H1 (cell line): ENCODE data around the gene NIPSNAP2. TPM values are rescaled to one million over a fixed set of nuclear protein-coding genes. Genes with fewer than 3 reads are reported as not detected.

ENCODE experiments used
- CTCF ChIA-PET: fragments of 300-600 bp; sonication (Branson Sonifier 250); formaldehyde crosslinking; loops from one replicate; lab custom pipeline; 2021; ENCODE audit not compliant: partially characterized antibody; lab: Charles Lee
- POLR2A ChIA-PET: fragments of 300-600 bp; sonication (Branson Sonifier 250); formaldehyde crosslinking; loops from one replicate; lab custom pipeline; 2021; ENCODE audit warnings: inconsistent platforms; ENCODE audit not compliant: partially characterized antibody; lab: Charles Lee
- DNase-seq, 2 experiments: peaks; one replicate each; pipeline versions ENCODE4 v3.0.0 to v3.0.0-alpha.2; 2010 to 2022; ENCODE audit warnings: low spot score in 2 of 2, low read depth in 1 of 2, mixed read lengths in 1 of 2
- FAIRE-seq: peaks from 2 replicates; lab custom pipeline; 2011; peaks lifted over from hg19 to GRCh38; lab: Jason Lieb, UNC
- H2AFZ ChIP-seq: 2 replicates; pipeline ENCODE4 v1.8.1; 2012; ENCODE audit warnings: low read length, inconsistent platforms
- H2AK5ac ChIP-seq: 2 replicates; pipeline ENCODE4 v1.6.1; 2013; ENCODE audit warnings: low read depth, low read length
- H2BK120ac ChIP-seq: replicated peaks from 2 replicates; pipeline ENCODE3; 2013; ENCODE audit warnings: low read depth, low read length, inconsistent platforms
- H2BK12ac ChIP-seq: 2 replicates; pipeline ENCODE4 v1.6.1; 2013; ENCODE audit warnings: low read depth, low read length
- H2BK15ac ChIP-seq: 2 replicates; pipeline ENCODE4 v1.6.1; 2013; ENCODE audit warnings: low read length
- H2BK20ac ChIP-seq: 2 replicates; pipeline ENCODE4 v1.6.1; 2013; ENCODE audit warnings: low read length
- H2BK5ac ChIP-seq: 2 replicates; pipeline ENCODE4 v1.6.1; 2013; ENCODE audit warnings: low read depth, low read length
- H3K14ac ChIP-seq: 2 replicates; pipeline ENCODE4 v1.6.1; 2013; ENCODE audit warnings: inconsistent platforms; ENCODE audit not compliant: insufficient read length
- H3K18ac ChIP-seq: 2 replicates; pipeline ENCODE4 v1.6.1; 2013; ENCODE audit warnings: low read length; ENCODE audit errors: extremely low read depth
- H3K23ac ChIP-seq: 2 replicates; pipeline ENCODE4 v1.6.1; 2013; ENCODE audit warnings: inconsistent platforms; ENCODE audit not compliant: insufficient read length
- H3K23me2 ChIP-seq: 2 replicates; pipeline ENCODE4 v1.6.1; 2013; ENCODE audit warnings: low read depth, low read length
- H3K27ac ChIP-seq: 2 replicates; pipeline ENCODE4 v1.6.1; 2011; ENCODE audit warnings: low read depth, low read length, inconsistent platforms
- H3K27me3 ChIP-seq, 4 experiments: replicated peaks in 1 of 4; 1 replicate in 1 of 4; 2 replicates in 3 of 4; pipeline versions ENCODE4 v1.6.1 to v1.8.1; 2011 to 2013; ENCODE audit warnings: low read length in 3 of 4, mild to moderate bottlenecking in 3 of 4, inconsistent platforms in 2 of 4, mixed read lengths in 2 of 4, moderate library complexity in 1 of 4; ENCODE audit not compliant: control insufficient read depth in 3 of 4, insufficient read depth in 3 of 4; ENCODE audit errors: extremely low read depth in 1 of 4
- H3K36me3 ChIP-seq, 4 experiments: 2 replicates each; pipeline versions ENCODE4 v1.6.1 to v1.8.1; 2011 to 2013; ENCODE audit warnings: mild to moderate bottlenecking in 4 of 4, low read length in 3 of 4, moderate library complexity in 2 of 4, control low read depth in 1 of 4, inconsistent platforms in 1 of 4; ENCODE audit not compliant: insufficient read depth in 4 of 4, control insufficient read depth in 2 of 4
- H3K4ac ChIP-seq: replicated peaks from 2 replicates; pipeline ENCODE3; 2013; ENCODE audit warnings: low read length, low read depth, mixed read lengths, inconsistent platforms; ENCODE audit not compliant: insufficient read length
- H3K4me1 ChIP-seq, 4 experiments: replicated peaks in 1 of 4; 1 replicate in 1 of 4; 2 replicates in 3 of 4; pipeline versions ENCODE4 v1.6.1 to v1.8.1; 2011 to 2013; ENCODE audit warnings: low read length in 3 of 4, inconsistent platforms in 2 of 4, mixed read lengths in 1 of 4; ENCODE audit not compliant: insufficient read depth in 4 of 4, control insufficient read depth in 3 of 4
- H3K4me2 ChIP-seq, 2 experiments: 2 replicates each; pipeline versions ENCODE4 v1.6.1 to v1.8.1; 2011 to 2013; ENCODE audit warnings: low read depth in 2 of 2, low read length in 2 of 2, control low read depth in 1 of 2, inconsistent platforms in 1 of 2, mild to moderate bottlenecking in 1 of 2; ENCODE audit not compliant: insufficient read depth in 1 of 2
- H3K4me3 ChIP-seq, 4 experiments: fragments of 200-600, 300-600 bp in 1 of 4; sonication (generic), shearing (Covaris generic), sonication (Bioruptor Twin) in 1 of 4; 2 replicates each; pipeline versions ENCODE4 v1.5.1 to v1.8.1; 2011 to 2016; ENCODE audit warnings: low read length in 4 of 4, low read depth in 3 of 4, control low read depth in 2 of 4, inconsistent platforms in 2 of 4, mild to moderate bottlenecking in 2 of 4, mixed read lengths in 1 of 4, moderate library complexity in 1 of 4; ENCODE audit not compliant: insufficient read depth in 2 of 4; ENCODE audit errors: extremely low read depth in 1 of 4
- H3K56ac ChIP-seq: replicated peaks from 2 replicates; pipeline ENCODE3; 2013; ENCODE audit warnings: low read depth, mild to moderate bottlenecking, mixed read lengths, low read length, inconsistent platforms; ENCODE audit not compliant: insufficient read length
- H3K79me1 ChIP-seq: 2 replicates; pipeline ENCODE4 v1.6.1; 2013; ENCODE audit warnings: low read depth, low read length, control low read depth
- H3K79me2 ChIP-seq, 2 experiments: 2 replicates each; pipeline versions ENCODE4 v1.6.1 to v1.8.1; 2012 to 2013; ENCODE audit warnings: low read length in 2 of 2, mild to moderate bottlenecking in 2 of 2, inconsistent platforms in 1 of 2; ENCODE audit not compliant: insufficient read depth in 2 of 2, control insufficient read depth in 1 of 2
- H3K9ac ChIP-seq, 4 experiments: replicated peaks in 1 of 4; 1 replicate in 1 of 4; 2 replicates in 3 of 4; pipeline versions ENCODE4 v1.6.1 to v1.8.1; 2011 to 2013; ENCODE audit warnings: low read depth in 3 of 4, low read length in 3 of 4, control low read depth in 2 of 4, mild to moderate bottlenecking in 2 of 4, moderate library complexity in 2 of 4, inconsistent platforms in 1 of 4; ENCODE audit errors: extremely low read depth in 1 of 4
- H3K9me3 ChIP-seq, 2 experiments: 2 replicates each; pipeline versions ENCODE4 v1.6.1 to v1.8.1; 2012 to 2013; ENCODE audit warnings: mild to moderate bottlenecking in 2 of 2, moderate library complexity in 2 of 2, control low read depth in 1 of 2, inconsistent platforms in 1 of 2, low read depth in 1 of 2, low read length in 1 of 2, mixed read lengths in 1 of 2; ENCODE audit not compliant: insufficient read depth in 2 of 2
- H4K20me1 ChIP-seq, 2 experiments: replicated peaks in 1 of 2; 2 replicates each; pipeline versions ENCODE3 to v1.8.1; 2011 to 2013; ENCODE audit warnings: inconsistent platforms in 2 of 2, low read length in 2 of 2, mild to moderate bottlenecking in 1 of 2; ENCODE audit not compliant: insufficient read depth in 2 of 2, control insufficient read depth in 1 of 2
- H4K5ac ChIP-seq: 2 replicates; pipeline ENCODE4 v1.6.1; 2013; ENCODE audit warnings: low read length, low read depth, mixed read lengths, inconsistent platforms; ENCODE audit not compliant: insufficient read length
- H4K8ac ChIP-seq: 2 replicates; pipeline ENCODE4 v1.8.0; 2013; ENCODE audit warnings: mild to moderate bottlenecking, moderate library complexity, low read length, inconsistent platforms; ENCODE audit not compliant: insufficient read depth; ENCODE audit errors: extremely low read depth
- H4K91ac ChIP-seq: replicated peaks from 2 replicates; pipeline ENCODE3; 2013; ENCODE audit warnings: low read length, mixed read lengths, inconsistent platforms; ENCODE audit not compliant: insufficient read length
- CHD2 ChIP-seq: IDR thresholded peaks from 2 replicates; pipeline ENCODE4 v1.6.1; 2012; ENCODE audit warnings: low read length, improper control_type of control experiment
- EP300 ChIP-seq, 2 experiments: IDR thresholded peaks; 1 replicate in 1 of 2; 2 replicates in 1 of 2; pipeline ENCODE4 v1.6.1; 2011 to 2012; ENCODE audit warnings: low read depth in 2 of 2, low read length in 2 of 2, mild to moderate bottlenecking in 2 of 2, borderline replicate concordance in 1 of 2, inconsistent platforms in 1 of 2, moderate library complexity in 1 of 2
- GABPA ChIP-seq: IDR thresholded peaks from 2 replicates; pipeline ENCODE4 v1.6.1; 2011; ENCODE audit warnings: mild to moderate bottlenecking, low read length, moderate library complexity, borderline replicate concordance; ENCODE audit not compliant: insufficient read depth
- JUND ChIP-seq: IDR thresholded peaks from 2 replicates; pipeline ENCODE4 v1.6.1; 2011; ENCODE audit warnings: mild to moderate bottlenecking, improper control_type of control experiment, low read length
- KDM4A ChIP-seq: IDR thresholded peaks from one replicate; pipeline ENCODE4 v1.7.1; 2012; ENCODE audit warnings: low read depth, mild to moderate bottlenecking, moderate library complexity, low read length, inconsistent platforms; ENCODE audit not compliant: severe bottlenecking
- PHF8 ChIP-seq: fragments of 200-600 bp; sonication (generic); conservative IDR thresholded peaks from 2 replicates; pipeline ENCODE4 v1.7.1; 2012; ENCODE audit warnings: low read depth, mild to moderate bottlenecking, inconsistent platforms, low read length, moderate library complexity
- POU5F1 ChIP-seq: IDR thresholded peaks from 2 replicates; pipeline ENCODE4 v1.6.1; 2011; ENCODE audit warnings: low read depth, mild to moderate bottlenecking, low read length, moderate library complexity
- RAD21 ChIP-seq, 2 experiments: IDR thresholded peaks in 1 of 2; conservative IDR thresholded peaks in 1 of 2; 2 replicates each; pipeline ENCODE4 v1.6.1; 2011; ENCODE audit warnings: low read depth in 2 of 2, low read length in 2 of 2, improper control_type of control experiment in 1 of 2, inconsistent platforms in 1 of 2, mild to moderate bottlenecking in 1 of 2, moderate library complexity in 1 of 2
- SP4 ChIP-seq: IDR thresholded peaks from 2 replicates; pipeline ENCODE4 v1.6.1; 2012; ENCODE audit warnings: low read length, inconsistent platforms
- YY1 ChIP-seq: IDR thresholded peaks from 2 replicates; pipeline ENCODE4 v1.6.1; 2011; ENCODE audit warnings: low read depth, mild to moderate bottlenecking, low read length
- WGBS, 2 experiments: shearing (Covaris generic) in 1 of 2; methylation state at CpG; one replicate each; pipeline versions ENCODE4 v1.1.6 to v1.1.7; 2013 to 2015; ENCODE audit warnings: low lambda C conversion rate in 2 of 2, mixed read lengths in 2 of 2, inconsistent platforms in 1 of 2, low coverage in 1 of 2, missing lambda C conversion rate in 1 of 2; ENCODE audit not compliant: insufficient replicate concordance in 2 of 2, insufficient coverage in 1 of 2, insufficient read length in 1 of 2; ENCODE audit errors: extremely low coverage in 1 of 2, missing lambda C conversion rate in 1 of 2; 5-methylcytosine and 5-hydroxymethylcytosine counted together
- polyA plus RNA-seq, 7 experiments: library from polyadenylated mRNA; depleted of rRNA in 3 of 7; stranded (reverse) in 5 of 7; unstranded in 2 of 7; fragments of >200 nt in 5 of 7; fragments of 200-250 nt in 2 of 7; gene quantifications; 1 replicate in 5 of 7; 2 replicates in 1 of 7; 4 replicates in 1 of 7; pipeline versions ENCODE4 v1.2.1 to v1.2.3, GENCODE V29; 2011 to 2013; ENCODE audit warnings: missing spikeins in 2 of 7, mixed read lengths in 2 of 7
- total RNA-seq: library from RNA; stranded (reverse); fragmentation: NEBNext Ultra II Directional; extraction: Animal tissue kit (Norgen Biotek cat#: 25700); gene quantifications from 2 replicates; pipeline ENCODE4 v1.2.1, GENCODE V29; 2021
- TF ChIP-seq, protein P1 (sequence below): IDR thresholded peaks from 2 replicates; pipeline ENCODE4 v1.6.1; 2012; ENCODE audit warnings: low read length, inconsistent platforms

The NIPSNAP2 gene
- total and polyA plus RNA-seq, 2 of the 8 experiments (the other 6 are each of a cell fraction or from before 2014, with no cell fraction given): 31.1 to 45.2 TPM

DNA sequence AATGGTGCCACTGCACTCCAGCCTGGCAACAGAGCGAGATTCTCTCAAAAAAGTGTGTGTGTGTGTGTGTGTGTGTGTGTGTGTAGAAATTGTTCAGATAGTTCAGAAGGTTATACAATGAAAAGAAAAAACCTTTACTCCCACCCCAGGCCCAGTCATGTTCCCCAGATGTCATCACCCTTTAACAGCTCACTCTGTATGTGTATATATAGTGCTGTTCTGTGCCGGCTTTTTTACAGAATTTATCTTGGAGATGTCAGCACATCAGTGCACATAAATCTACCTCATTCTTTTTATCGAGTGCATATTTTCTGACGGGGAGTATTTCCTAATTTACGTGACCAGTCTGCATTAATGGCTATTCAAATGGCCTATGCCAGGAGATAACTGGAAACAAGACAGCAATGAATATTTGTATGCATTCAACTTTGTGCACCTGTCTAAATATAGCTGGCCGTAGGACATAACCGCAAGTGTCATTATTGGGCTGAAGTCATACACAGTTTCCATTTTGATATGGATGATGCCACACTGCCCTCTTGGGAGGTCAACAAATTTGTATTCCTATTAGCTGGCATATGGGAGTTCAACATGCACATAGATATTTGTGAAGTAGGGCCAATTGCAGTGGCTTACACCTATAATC, 11.7 kb downstream of the NIPSNAP2 start:
- FAIRE-seq: no peak
- no peak for TF ChIP-seq JUND
- TF ChIP-seq RAD21 (IDR thresholded peaks at IDR 0.05 in 1 of 2, conservative IDR thresholded peaks at IDR 0.05 in 1 of 2; ENCODE audit: low read depth in 2 of 2, low read length in 2 of 2): no peak
- TF ChIP-seq PHF8: no peak
- TF ChIP-seq KDM4A: no peak
- TF ChIP-seq CHD2: no peak
- no peak for TF ChIP-seq GABPA
- TF ChIP-seq SP4: no peak
- TF ChIP-seq YY1: no peak
- TF ChIP-seq POU5F1: no peak
- TF ChIP-seq, protein P1, sequence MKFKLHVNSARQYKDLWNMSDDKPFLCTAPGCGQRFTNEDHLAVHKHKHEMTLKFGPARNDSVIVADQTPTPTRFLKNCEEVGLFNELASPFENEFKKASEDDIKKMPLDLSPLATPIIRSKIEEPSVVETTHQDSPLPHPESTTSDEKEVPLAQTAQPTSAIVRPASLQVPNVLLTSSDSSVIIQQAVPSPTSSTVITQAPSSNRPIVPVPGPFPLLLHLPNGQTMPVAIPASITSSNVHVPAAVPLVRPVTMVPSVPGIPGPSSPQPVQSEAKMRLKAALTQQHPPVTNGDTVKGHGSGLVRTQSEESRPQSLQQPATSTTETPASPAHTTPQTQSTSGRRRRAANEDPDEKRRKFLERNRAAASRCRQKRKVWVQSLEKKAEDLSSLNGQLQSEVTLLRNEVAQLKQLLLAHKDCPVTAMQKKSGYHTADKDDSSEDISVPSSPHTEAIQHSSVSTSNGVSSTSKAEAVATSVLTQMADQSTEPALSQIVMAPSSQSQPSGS: no peak
- TF ChIP-seq EP300 (IDR thresholded peaks at IDR 0.05; ENCODE audit: borderline replicate concordance in 1 of 2, low read depth in 2 of 2, low read length in 2 of 2): no peak

More for the DNA sequence above, 11.7 kb downstream of the NIPSNAP2 start:
- Histone ChIP-seq H3K18ac (no peak overlapping the region), H4K91ac (no peak overlapping the region), H2AFZ (no peak overlapping the region), H3K56ac (no peak overlapping the region), H3K4me1 (no peaks in the 10 kb centered on the region), H4K5ac (no peak overlapping the region), H4K20me1 (peaks cover 0 to 2% of the 10 kb centered on the region in 2 experiments), H2BK5ac (no peak overlapping the region), H3K14ac (no peak overlapping the region), H3K79me1 (no peaks in the 10 kb centered on the region; the same call in 1 of the 2 replicates), H2BK12ac (no peak overlapping the region), H3K4me3 (no peak overlapping the region), H4K8ac (no peak overlapping the region), H3K9ac (no peak overlapping the region), H2BK20ac (no peak overlapping the region), H3K27ac (no peak overlapping the region), H3K79me2 (peaks cover 0 to 9% of the 10 kb centered on the region in 2 experiments; a peak in 2 of 4 replicates), H3K36me3 (peaks cover 0 to 22% (median 10%) of the 10 kb centered on the region in 4 experiments; a peak in 7 of 8 replicates), H2AK5ac (no peak overlapping the region), H2BK120ac (no peak overlapping the region), H3K4me2 (no peak overlapping the region), H2BK15ac (no peak overlapping the region), H3K23me2 (no peaks in the 10 kb centered on the region), H3K9me3 (no peaks in the 10 kb centered on the region), H3K4ac (no peak overlapping the region), H3K27me3 (no peaks in the 10 kb centered on the region), H3K23ac (no peak overlapping the region)
- no peak for DNase-seq
- CTCF ChIA-PET: no interaction called here
- POLR2A ChIA-PET: interaction anchor here (0.6 to 2.5 kb wide), 4 partner anchors 10 to 82 kb away, joined by 3 to 13 read pairs (median 4); partner anchors contain the start of gene NIPSNAP2
- WGBS, 2 experiments: 84% methylated on average over 7 of the region's 7 CpGs; no CpG with 5 or more reads in 1 of the 2 experiments
